ENCODE data around the gene IRF2.

Gene IRF2

GRCh38 chr4:184434501-184435066 lies 39.8 kb downstream of the IRF2 start:
- no peak overlapping the region for H3K4me3 ChIP-seq (ENCODE audit: low read depth, low read length)
- ChIA-PET CTCF (interaction anchor here (1.4 kb wide), 1 partner anchor 13 kb away, joined by 3 read pairs; no protein-coding TSS in a partner anchor), POLR2A (no interaction called here)
- no peak for TF ChIP-seq CTCF (IDR thresholded peaks at IDR 0.05; ENCODE audit: insufficient read depth, low read length, missing control alignments)
- no peak for DNase-seq (ENCODE audit: low read depth, low spot score)

GRCh38 chr4:184434021-184434420 lies 40.3 kb downstream of the IRF2 start:
- no peak for TF ChIP-seq CTCF (IDR thresholded peaks at IDR 0.05; ENCODE audit: insufficient read depth, low read length, missing control alignments)
- POLR2A ChIA-PET: no interaction called here
- CTCF ChIA-PET: interaction anchor here (0.8 to 1.6 kb wide), 2 partner anchors 13 to 103 kb away, joined by 4 read pairs; no protein-coding TSS in a partner anchor
- no peak overlapping the region for H3K4me3 ChIP-seq (ENCODE audit: low read depth, low read length)
- DNase-seq (ENCODE audit: low read depth, low spot score): no peak

GRCh38 chr4:184433258-184433892 lies 41.0 kb downstream of the IRF2 start:
- POLR2A ChIA-PET: no interaction called here

GRCh38 chr4:184432127-184432922 lies 42.0 kb downstream of the IRF2 start:
- no peak overlapping the region for H3K4me3 ChIP-seq (ENCODE audit: low read depth, low read length)
- DNase-seq (ENCODE audit: low read depth, low spot score): no peak
- ChIA-PET CTCF (interaction anchor here (1.6 kb wide), 1 partner anchor 15 kb away, joined by 4 read pairs; no protein-coding TSS in a partner anchor), POLR2A (no interaction called here)
- TF ChIP-seq CTCF (IDR thresholded peaks at IDR 0.05; ENCODE audit: insufficient read depth, low read length, missing control alignments): no peak

More at GRCh38 chr4:184433258-184433892, 41.0 kb downstream of the IRF2 start:
- no peak overlapping the region for H3K4me3 ChIP-seq (ENCODE audit: low read depth, low read length)
- CTCF ChIA-PET: interaction anchor here (0.8 to 1.6 kb wide), 2 partner anchors 13 to 104 kb away, joined by 4 read pairs; no protein-coding TSS in a partner anchor
- no peak for TF ChIP-seq CTCF (IDR thresholded peaks at IDR 0.05; ENCODE audit: insufficient read depth, low read length, missing control alignments)
- DNase-seq (ENCODE audit: low read depth, low spot score): no peak

- ChIA-PET CTCF (no interaction called here), POLR2A (no interaction called here)
- DNase-seq (ENCODE audit: low read depth, low spot score): no peak
- no peak for TF ChIP-seq CTCF (IDR thresholded peaks at IDR 0.05; ENCODE audit: insufficient read depth, low read length, missing control alignments)
- H3K4me3 ChIP-seq (ENCODE audit: low read depth, low read length): no peak overlapping the region
Observed at GRCh38 chr4:184430163-184430562, 44.2 kb downstream of the IRF2 start.

GRCh38 chr4:184428787-184429186 lies 45.6 kb downstream of the IRF2 start:
- no peak overlapping the region for H3K4me3 ChIP-seq (ENCODE audit: low read depth, low read length)
- POLR2A ChIA-PET: no interaction called here
- DNase-seq (ENCODE audit: low read depth, low spot score): no peak
- CTCF ChIA-PET: no interaction called here
- no peak for TF ChIP-seq CTCF (IDR thresholded peaks at IDR 0.05; ENCODE audit: insufficient read depth, low read length, missing control alignments)

Data from AG04449 (cell line).